Measurements from ENCODE around the gene TIAM1. TPM values are rescaled to one million over a fixed set of nuclear protein-coding genes. Genes with fewer than 3 reads are reported as not detected.

TIAM1 gene
- total and polyA plus RNA-seq, 9 donors: 3.6 to 26.7 (median 7.1) TPM

GRCh38 chr21:31173881-31174555 lies 170.0 kb downstream of the TIAM1 start:
- Histone ChIP-seq H3K4me3 (no peak overlapping the region), H3K27me3 (no peaks in the 10 kb centered on the region), H3K4me1 (ENCODE audit: insufficient read depth) (no peaks in the 10 kb centered on the region), H3K27ac (no peak overlapping the region), H3K9me3 (no peaks in the 10 kb centered on the region), H3K36me3 (no peaks in the 10 kb centered on the region)
- TF ChIP-seq POLR2A (IDR thresholded peaks at IDR 0.05) (no peak), EP300 (IDR thresholded peaks at IDR 0.05) (no peak), CTCF (IDR thresholded peaks at IDR 0.05) (no peak)
- 61 to 73% (median 72%) methylated on average over 25 of the region's 25 CpGs for WGBS, 3 donors
- intact Hi-C loops (cut with DNase I): no loop called here
- DNase-seq: no peak

- no peaks in the 10 kb centered on the region for H3K9me3 ChIP-seq
- DNase-seq: no peak
- H3K36me3 ChIP-seq: no peaks in the 10 kb centered on the region
- no peaks in the 10 kb centered on the region for H3K27me3 ChIP-seq
- TF ChIP-seq POLR2A (IDR thresholded peaks at IDR 0.05): no peak
- TF ChIP-seq CTCF (IDR thresholded peaks at IDR 0.05): no peak
- TF ChIP-seq EP300 (IDR thresholded peaks at IDR 0.05): no peak
- no peak overlapping the region for H3K27ac ChIP-seq
- H3K4me3 ChIP-seq: no peak overlapping the region
- no peaks in the 10 kb centered on the region for H3K4me1 ChIP-seq (ENCODE audit: insufficient read depth)
- intact Hi-C loops (cut with DNase I): no loop called here
- 67 to 72% (median 70%) methylated on average over 6 of the region's 6 CpGs for WGBS, 3 donors
Observed at GRCh38 chr21:31172328-31172727, 171.7 kb downstream of the TIAM1 start.

- 92 to 94% (median 93%) methylated on average over 8 of the region's 8 CpGs for WGBS, 3 donors
- intact Hi-C loops (cut with DNase I): no loop called here
- no peak for TF ChIP-seq CTCF (IDR thresholded peaks at IDR 0.05)
- TF ChIP-seq POLR2A (IDR thresholded peaks at IDR 0.05): no peak
- no peak for TF ChIP-seq EP300 (IDR thresholded peaks at IDR 0.05)
Observed at GRCh38 chr21:31164713-31165694, 179.1 kb downstream of the TIAM1 start.

GRCh38 chr21:31162827-31163226 lies 181.2 kb downstream of the TIAM1 start:
- Histone ChIP-seq H3K36me3 (no peaks in the 10 kb centered on the region), H3K4me1 (ENCODE audit: insufficient read depth) (no peaks in the 10 kb centered on the region), H3K27ac (no peak overlapping the region), H3K4me3 (no peak overlapping the region), H3K27me3 (no peaks in the 10 kb centered on the region), H3K9me3 (no peaks in the 10 kb centered on the region)
- no peak for DNase-seq
- intact Hi-C loops (cut with DNase I): no loop called here
- 62 to 77% (median 70%) methylated on average over 4 of the region's 4 CpGs for WGBS, 3 donors
- TF ChIP-seq CTCF (IDR thresholded peaks at IDR 0.05): no peak
- no peak for TF ChIP-seq EP300 (IDR thresholded peaks at IDR 0.05)
- no peak for TF ChIP-seq POLR2A (IDR thresholded peaks at IDR 0.05)

More at GRCh38 chr21:31164713-31165694, 179.1 kb downstream of the TIAM1 start:
- Histone ChIP-seq H3K27me3 (no peaks in the 10 kb centered on the region), H3K9me3 (no peaks in the 10 kb centered on the region), H3K4me1 (ENCODE audit: insufficient read depth) (no peaks in the 10 kb centered on the region), H3K4me3 (no peak overlapping the region), H3K36me3 (no peaks in the 10 kb centered on the region), H3K27ac (no peak overlapping the region)
- DNase-seq: no peak
